Fibroblast of lung (primary cell): ENCODE measurements around the gene USP32. TPM values are rescaled to one million over a fixed set of nuclear protein-coding genes. Genes with fewer than 3 reads are reported as not detected.

Experiments
- DNase-seq, 2 donors: peaks; one replicate each; pipeline versions ENCODE4 v3.0.0 to v3.0.0-alpha.2; 2010; ENCODE audit warnings: low read depth in 2 of 2
- H2AFZ ChIP-seq: 2 replicates; pipeline ENCODE4 v1.5.1; 2012; ENCODE audit warnings: low read length, control low read depth, inconsistent platforms
- H3K27ac ChIP-seq: 2 replicates; pipeline ENCODE4 v1.5.1; 2011; ENCODE audit warnings: low read length, control low read depth; ENCODE audit not compliant: insufficient read depth
- H3K27me3 ChIP-seq: 2 replicates; pipeline ENCODE4 v1.5.1; 2011; ENCODE audit warnings: mild to moderate bottlenecking, low read length; ENCODE audit not compliant: control insufficient read depth, insufficient read depth
- H3K36me3 ChIP-seq: 2 replicates; pipeline ENCODE4 v1.5.1; 2011; ENCODE audit warnings: low read length; ENCODE audit not compliant: control insufficient read depth, insufficient read depth
- H3K4me1 ChIP-seq: 2 replicates; pipeline ENCODE4 v1.5.1; 2011; ENCODE audit warnings: low read length; ENCODE audit not compliant: control insufficient read depth, insufficient read depth; ENCODE audit errors: extremely low read depth
- H3K4me2 ChIP-seq: 2 replicates; pipeline ENCODE4 v1.5.1; 2011; ENCODE audit warnings: low read length, control low read depth; ENCODE audit not compliant: insufficient read depth; ENCODE audit errors: extremely low read depth
- H3K4me3 ChIP-seq, 4 experiments: fragments of 200-600 bp in 1 of 4; sonication (generic) in 1 of 4; replicated peaks in 1 of 4; 2 replicates each; pipeline ENCODE4 v1.5.1; 2011 to 2016; ENCODE audit warnings: low read length in 4 of 4, low read depth in 3 of 4, mild to moderate bottlenecking in 3 of 4, control low read depth in 2 of 4, inconsistent platforms in 1 of 4, mixed read lengths in 1 of 4; ENCODE audit not compliant: insufficient read depth in 1 of 4; ENCODE audit errors: control extremely low read depth in 1 of 4
- H3K79me2 ChIP-seq: 2 replicates; pipeline ENCODE4 v1.5.1; 2012; ENCODE audit warnings: mild to moderate bottlenecking, low read length, inconsistent platforms; ENCODE audit not compliant: control insufficient read depth, insufficient read depth
- H3K9ac ChIP-seq: 2 replicates; pipeline ENCODE4 v1.5.1; 2011; ENCODE audit warnings: mild to moderate bottlenecking, low read length, control low read depth; ENCODE audit not compliant: insufficient read depth
- H3K9me3 ChIP-seq: 2 replicates; pipeline ENCODE4 v1.5.1; 2012; ENCODE audit warnings: low read depth, low read length; ENCODE audit not compliant: control insufficient read depth, insufficient read depth
- H4K20me1 ChIP-seq: 2 replicates; pipeline ENCODE4 v1.5.1; 2011; ENCODE audit warnings: low read length; ENCODE audit not compliant: control insufficient read depth, insufficient read depth; ENCODE audit errors: extremely low read depth
- EZH2 ChIP-seq: IDR thresholded peaks from 2 replicates; pipeline ENCODE4 v1.5.1; 2012; ENCODE audit warnings: low read length, control low read depth, mild to moderate bottlenecking; ENCODE audit errors: missing control alignments
- polyA plus RNA-seq, 2 donors: library from polyadenylated mRNA; depleted of rRNA in 1 of 2; stranded (reverse) in 1 of 2; unstranded in 1 of 2; fragments of >200 nt; gene quantifications; 2 replicates each; pipeline ENCODE4 v1.2.1, GENCODE V29; 2011 to 2012; ENCODE audit warnings: missing spikeins in 1 of 2
- total RNA-seq: library from RNA; depleted of rRNA; stranded (reverse); fragments of >200 nt; gene quantifications from 2 replicates; pipeline ENCODE4 v1.2.1, GENCODE V29; 2014
- TF ChIP-seq, protein P1 (sequence below), 2 donors: IDR thresholded peaks in 1 of 2; conservative IDR thresholded peaks in 1 of 2; 1 replicate in 1 of 2; 2 replicates in 1 of 2; pipeline ENCODE4 v1.5.1; 2011 to 2012; ENCODE audit warnings: low read length in 2 of 2, control low read depth in 1 of 2, inconsistent platforms in 1 of 2, low read depth in 1 of 2, mild to moderate bottlenecking in 1 of 2

The USP32 gene
- total and polyA plus RNA-seq, 2 donors (not counting 1 experiment from before 2014, with no cell fraction given), result 40.1 to 82.7 TPM

DNA sequence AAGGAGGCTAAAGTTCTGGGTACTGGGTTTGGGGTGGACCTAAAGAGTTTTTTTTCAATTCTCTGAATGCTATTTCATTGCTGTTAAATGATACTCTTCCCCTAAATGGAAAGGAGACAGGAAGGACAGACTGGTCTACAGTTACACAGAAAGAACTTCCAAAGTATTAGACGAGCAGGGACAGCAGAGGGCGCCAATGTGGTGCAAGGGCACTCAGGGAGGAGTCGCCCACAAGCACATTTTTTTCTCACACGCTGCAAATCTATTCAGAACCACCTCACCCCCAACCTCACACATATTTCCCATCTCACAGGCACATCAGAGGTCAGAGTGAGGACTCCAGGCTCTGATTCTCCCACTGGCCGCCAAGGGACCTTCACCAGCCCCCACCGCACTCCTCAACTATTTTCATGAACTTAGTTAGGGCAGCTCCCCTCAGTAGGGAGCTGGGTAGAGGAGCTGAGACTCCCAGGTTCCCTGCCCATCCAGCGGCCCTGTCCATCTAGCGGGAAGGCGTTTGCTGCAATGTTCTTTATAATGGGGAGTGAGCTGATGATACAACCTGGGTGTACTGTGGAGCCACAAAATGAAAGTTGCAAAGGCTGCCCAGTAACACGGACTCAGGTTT, 248.9 kb downstream of the USP32 start:
- H2AFZ ChIP-seq, result no peak overlapping the region
- H3K4me2 ChIP-seq, result peak overlapping the region; percentile 67
- H3K79me2 ChIP-seq, result no peaks in the 10 kb centered on the region
- peaks cover 63% of the 10 kb centered on the region for H3K27me3 ChIP-seq
- DNase-seq, result peak; percentile 83 to 84
- H3K4me1 ChIP-seq, result peaks cover 8% of the 10 kb centered on the region
- no peaks in the 10 kb centered on the region for H4K20me1 ChIP-seq
- peak; percentile 39 for TF ChIP-seq EZH2
- TF ChIP-seq, protein P1, sequence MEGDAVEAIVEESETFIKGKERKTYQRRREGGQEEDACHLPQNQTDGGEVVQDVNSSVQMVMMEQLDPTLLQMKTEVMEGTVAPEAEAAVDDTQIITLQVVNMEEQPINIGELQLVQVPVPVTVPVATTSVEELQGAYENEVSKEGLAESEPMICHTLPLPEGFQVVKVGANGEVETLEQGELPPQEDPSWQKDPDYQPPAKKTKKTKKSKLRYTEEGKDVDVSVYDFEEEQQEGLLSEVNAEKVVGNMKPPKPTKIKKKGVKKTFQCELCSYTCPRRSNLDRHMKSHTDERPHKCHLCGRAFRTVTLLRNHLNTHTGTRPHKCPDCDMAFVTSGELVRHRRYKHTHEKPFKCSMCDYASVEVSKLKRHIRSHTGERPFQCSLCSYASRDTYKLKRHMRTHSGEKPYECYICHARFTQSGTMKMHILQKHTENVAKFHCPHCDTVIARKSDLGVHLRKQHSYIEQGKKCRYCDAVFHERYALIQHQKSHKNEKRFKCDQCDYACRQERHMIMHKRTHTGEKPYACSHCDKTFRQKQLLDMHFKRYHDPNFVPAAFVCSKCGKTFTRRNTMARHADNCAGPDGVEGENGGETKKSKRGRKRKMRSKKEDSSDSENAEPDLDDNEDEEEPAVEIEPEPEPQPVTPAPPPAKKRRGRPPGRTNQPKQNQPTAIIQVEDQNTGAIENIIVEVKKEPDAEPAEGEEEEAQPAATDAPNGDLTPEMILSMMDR (conservative IDR thresholded peaks at IDR 0.05 in 1 of 2, IDR thresholded peaks at IDR 0.05 in 1 of 2; ENCODE audit: low read depth in 1 of 2, low read length in 2 of 2), result peak; percentile 73 to 83
- H3K9me3 ChIP-seq, result no peaks in the 10 kb centered on the region
- H3K4me3 ChIP-seq, result peak overlapping the region in 1 of 4 experiments; percentile 20
- H3K9ac ChIP-seq, result no peak overlapping the region
- no peaks in the 10 kb centered on the region for H3K36me3 ChIP-seq
- H3K27ac ChIP-seq, result no peak overlapping the region

DNA sequence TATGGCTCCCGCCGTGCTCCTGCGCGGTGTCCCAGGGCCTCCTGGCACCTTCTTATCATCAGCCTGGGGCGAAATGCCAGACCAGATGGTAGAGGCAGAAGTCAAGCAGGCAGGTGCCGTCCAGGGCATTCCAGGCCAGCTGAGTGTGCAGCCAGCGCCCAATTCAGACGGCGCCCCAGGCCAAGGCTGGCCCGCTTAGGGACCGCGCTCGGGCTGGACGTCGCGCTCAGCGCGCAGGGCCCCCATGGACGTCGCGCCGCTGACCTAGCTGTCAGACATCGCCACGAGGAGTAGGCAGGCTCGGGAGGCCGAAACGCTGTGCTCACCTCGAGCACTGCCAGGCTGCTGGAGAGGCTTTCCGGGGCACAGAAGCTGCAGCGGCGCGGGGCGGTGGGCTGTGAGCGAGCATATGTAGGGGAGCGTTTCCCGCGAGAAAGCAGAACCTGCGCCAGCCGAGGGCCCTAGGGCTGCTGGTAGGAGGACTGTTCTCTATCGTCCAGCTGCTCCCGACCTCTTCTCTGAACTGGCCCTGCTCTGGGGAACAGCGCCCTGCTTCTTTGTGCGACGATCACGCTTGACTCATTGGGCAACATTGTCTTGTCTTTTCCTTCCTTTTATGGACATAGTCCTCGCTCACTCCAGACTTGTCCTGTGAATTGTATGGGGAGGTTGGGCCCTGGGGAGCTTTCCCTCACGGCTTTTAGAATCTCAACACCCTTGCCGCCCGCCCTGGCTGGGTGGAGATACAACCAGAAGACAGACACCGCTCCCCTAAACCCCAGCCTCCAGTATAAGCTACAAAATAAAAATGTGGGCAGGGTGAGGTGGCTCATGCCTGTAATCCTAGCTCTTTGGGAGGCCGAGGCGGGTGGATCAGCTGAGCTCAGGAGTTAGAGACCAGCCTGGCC, 250.6 kb downstream of the USP32 start:
- TF ChIP-seq EZH2, result peak; percentile 67
- TF ChIP-seq, protein P1 (conservative IDR thresholded peaks at IDR 0.05 in 1 of 2, IDR thresholded peaks at IDR 0.05 in 1 of 2; ENCODE audit: low read depth in 1 of 2, low read length in 2 of 2), result no peak
- Histone ChIP-seq H3K79me2 (no peaks in the 10 kb centered on the region), H3K9me3 (no peaks in the 10 kb centered on the region), H3K27ac (no peak overlapping the region), H3K27me3 (peaks cover 58% of the 10 kb centered on the region), H2AFZ (no peak overlapping the region), H3K4me1 (peaks cover 8% of the 10 kb centered on the region), H3K36me3 (no peaks in the 10 kb centered on the region), H3K9ac (no peak overlapping the region), H3K4me3 (no peak overlapping the region), H4K20me1 (no peaks in the 10 kb centered on the region), H3K4me2 (no peak overlapping the region)
- DNase-seq, result peak; percentile 21 to 38
